Adrenal gland (tissue), 5 donors: Measurements from ENCODE around the gene PLPP4.

Source experiments
- POLR2A ChIP-seq, 2 donors: fragments of 450-650 bp; IDR thresholded peaks; one replicate each; pipeline ENCODE4 v1.6.1; 2017; ENCODE audit warnings: antibody characterized with exemption in 2 of 2, mild to moderate bottlenecking in 2 of 2, moderate library complexity in 1 of 2
- TF ChIP-seq, protein P1 (sequence below), 6 experiments: fragments of 450-650 bp in 4 of 6; fragments of 200-600 bp in 2 of 6; sonication (generic) in 1 of 6; IDR thresholded peaks; 1 replicate in 5 of 6; 2 replicates in 1 of 6; pipeline versions ENCODE4 v1.5.1 to v1.8.0; 2016 to 2021; ENCODE audit warnings: antibody characterized with exemption in 6 of 6, mild to moderate bottlenecking in 2 of 6, moderate library complexity in 1 of 6
- donor health status: DM: no; HTN: no; CAD: no.

DNA sequence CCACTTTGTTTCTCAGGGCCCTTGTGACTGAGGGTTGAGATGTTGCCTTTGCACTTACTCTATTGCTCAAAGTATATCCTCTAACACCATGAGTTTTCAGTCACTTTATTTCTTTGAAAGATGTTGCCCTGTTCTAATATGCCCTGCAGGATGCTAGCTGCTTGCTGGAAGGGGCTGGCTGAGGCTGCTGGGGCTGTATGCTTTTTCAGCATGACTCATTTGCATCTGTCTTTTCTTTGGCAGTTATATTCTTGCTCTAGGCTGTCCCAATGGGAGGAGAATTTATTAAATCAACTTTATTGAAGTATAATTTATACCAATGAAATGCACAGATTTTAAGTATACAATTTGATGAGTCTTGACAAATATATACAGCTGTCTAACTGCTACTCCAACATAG lies 157.7 kb downstream of the PLPP4 start:
- TF ChIP-seq, protein P1, sequence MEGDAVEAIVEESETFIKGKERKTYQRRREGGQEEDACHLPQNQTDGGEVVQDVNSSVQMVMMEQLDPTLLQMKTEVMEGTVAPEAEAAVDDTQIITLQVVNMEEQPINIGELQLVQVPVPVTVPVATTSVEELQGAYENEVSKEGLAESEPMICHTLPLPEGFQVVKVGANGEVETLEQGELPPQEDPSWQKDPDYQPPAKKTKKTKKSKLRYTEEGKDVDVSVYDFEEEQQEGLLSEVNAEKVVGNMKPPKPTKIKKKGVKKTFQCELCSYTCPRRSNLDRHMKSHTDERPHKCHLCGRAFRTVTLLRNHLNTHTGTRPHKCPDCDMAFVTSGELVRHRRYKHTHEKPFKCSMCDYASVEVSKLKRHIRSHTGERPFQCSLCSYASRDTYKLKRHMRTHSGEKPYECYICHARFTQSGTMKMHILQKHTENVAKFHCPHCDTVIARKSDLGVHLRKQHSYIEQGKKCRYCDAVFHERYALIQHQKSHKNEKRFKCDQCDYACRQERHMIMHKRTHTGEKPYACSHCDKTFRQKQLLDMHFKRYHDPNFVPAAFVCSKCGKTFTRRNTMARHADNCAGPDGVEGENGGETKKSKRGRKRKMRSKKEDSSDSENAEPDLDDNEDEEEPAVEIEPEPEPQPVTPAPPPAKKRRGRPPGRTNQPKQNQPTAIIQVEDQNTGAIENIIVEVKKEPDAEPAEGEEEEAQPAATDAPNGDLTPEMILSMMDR (IDR thresholded peaks at IDR 0.05), result no peak
- no peak for TF ChIP-seq POLR2A (IDR thresholded peaks at IDR 0.05)
